Measurements from ENCODE around the gene ANTXR1. TPM values are rescaled to one million over a fixed set of nuclear protein-coding genes. Genes with fewer than 3 reads are reported as not detected.

Gene ANTXR1
- total RNA-seq: 1.1 and 1.4 TPM in 2 replicates

DNA sequence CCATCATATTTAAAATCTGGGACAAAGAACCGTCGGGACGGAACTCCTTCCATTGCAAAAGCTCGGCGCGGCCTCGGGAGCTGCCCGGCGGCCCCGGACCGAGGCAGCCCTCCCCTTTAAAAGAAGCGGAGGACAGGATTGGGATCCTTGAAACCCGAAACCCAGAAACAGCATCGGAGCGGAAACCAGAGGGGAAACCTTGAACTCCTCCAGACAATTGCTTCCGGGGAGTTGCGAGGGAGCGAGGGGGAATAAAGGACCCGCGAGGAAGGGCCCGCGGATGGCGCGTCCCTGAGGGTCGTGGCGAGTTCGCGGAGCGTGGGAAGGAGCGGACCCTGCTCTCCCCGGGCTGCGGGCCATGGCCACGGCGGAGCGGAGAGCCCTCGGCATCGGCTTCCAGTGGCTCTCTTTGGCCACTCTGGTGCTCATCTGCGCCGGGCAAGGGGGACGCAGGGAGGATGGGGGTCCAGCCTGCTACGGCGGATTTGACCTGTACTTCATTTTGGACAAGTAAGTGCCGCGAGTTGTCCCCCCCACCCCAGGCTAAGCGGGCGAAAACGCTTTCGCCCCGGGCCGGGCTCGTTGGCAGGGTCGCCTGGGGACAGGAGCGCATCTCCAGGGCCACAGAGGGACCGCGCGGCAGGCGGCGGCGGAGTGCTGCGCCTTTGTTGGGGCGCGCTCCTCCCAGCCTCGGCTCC, at the start of gene ANTXR1:
TSS of gene ANTXR1 (plus strand) at position 38 of the 698 bp plus-strand sequence. CDS start at position 359, 321 bp downstream.

DNA sequence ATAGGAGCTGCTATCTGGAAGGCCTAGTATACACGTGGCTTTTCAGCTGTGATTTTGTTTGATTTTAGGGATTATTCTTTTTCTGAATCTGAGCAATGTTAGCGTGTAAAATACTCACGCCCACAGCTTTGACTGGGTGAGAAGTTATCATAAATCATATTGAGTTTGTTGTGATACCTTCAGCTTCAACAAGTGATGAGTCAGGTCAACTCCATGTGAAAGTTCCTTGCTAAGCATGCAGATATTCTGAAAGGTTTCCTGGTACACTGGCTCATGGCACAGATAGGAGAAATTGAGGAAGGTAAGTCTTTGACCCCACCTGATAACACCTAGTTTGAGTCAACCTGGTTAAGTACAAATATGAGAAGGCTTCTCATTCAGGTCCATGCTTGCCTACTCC, 38.7 kb upstream of the ANTXR1 start, which contains the start of gene GKN1:
TSS of gene GKN1 (plus strand) at position 386 of the 400 bp plus-strand sequence. CDS start 42 bp downstream, outside the sequence.

Other genes with a start within 250 kb of the ANTXR1 start
- gene BMP10, start 141.8 kb upstream of the ANTXR1 start, total RNA-seq: not detected in 2 replicates
- gene GKN2, start 60.3 kb upstream of the ANTXR1 start, total RNA-seq: not detected in 2 replicates
- gene GKN1, start 38.5 kb upstream of the ANTXR1 start, total RNA-seq: not detected in 2 replicates

Data from bladder microvascular endothelial cell (primary cell).